CD14-positive monocyte (primary cell): ENCODE results near the gene EXOC2. TPM values are rescaled to one million over a fixed set of nuclear protein-coding genes. Genes with fewer than 3 reads are reported as not detected.
"Not testable (repeated sequence)": the region's sequence is repeated elsewhere in the genome, so short reads cannot be mapped to it uniquely, and the experiment has no call there.

Source experiments
- DNase-seq, 3 donors: peaks; one replicate each; pipeline ENCODE4 v3.0.0-alpha.2; 2011 to 2022
- H2AFZ ChIP-seq: 2 replicates; pipeline ENCODE4 v1.6.0; 2012; ENCODE audit warnings: mild to moderate bottlenecking, low read depth, low read length, inconsistent platforms; ENCODE audit not compliant: insufficient read depth, poor library complexity, severe bottlenecking
- H3K27ac ChIP-seq, 2 donors: 1 replicate in 1 of 2; 2 replicates in 1 of 2; pipeline ENCODE4 v1.5.1; 2012 to 2013; ENCODE audit warnings: low read length in 2 of 2, control low read depth in 1 of 2, inconsistent platforms in 1 of 2, low read depth in 1 of 2, mild to moderate bottlenecking in 1 of 2
- H3K27me3 ChIP-seq, 2 donors: one replicate each; pipeline versions ENCODE4 v1.6.0 to v1.6.1; 2011 to 2013; ENCODE audit warnings: low read length in 2 of 2; ENCODE audit not compliant: control insufficient read depth in 2 of 2, insufficient read depth in 2 of 2
- H3K36me3 ChIP-seq, 2 donors: replicated peaks in 1 of 2; 1 replicate in 1 of 2; 2 replicates in 1 of 2; pipeline versions ENCODE4 v1.5.1 to v1.6.1; 2012 to 2013; ENCODE audit warnings: low read length in 2 of 2, control low read depth in 1 of 2, inconsistent platforms in 1 of 2, mild to moderate bottlenecking in 1 of 2; ENCODE audit not compliant: insufficient read depth in 2 of 2, control insufficient read depth in 1 of 2
- H3K4me1 ChIP-seq, 2 donors: 1 replicate in 1 of 2; 2 replicates in 1 of 2; pipeline versions ENCODE4 v1.5.1 to v1.6.1; 2012 to 2013; ENCODE audit warnings: low read length in 2 of 2, control low read depth in 1 of 2, inconsistent platforms in 1 of 2, mild to moderate bottlenecking in 1 of 2, moderate library complexity in 1 of 2; ENCODE audit not compliant: insufficient read depth in 2 of 2, control insufficient read depth in 1 of 2
- H3K4me2 ChIP-seq: replicated peaks from 2 replicates; pipeline ENCODE3; 2012; ENCODE audit warnings: low read length, moderate library complexity, mild to moderate bottlenecking; ENCODE audit not compliant: poor library complexity, severe bottlenecking; ENCODE audit errors: extremely low read depth
- H3K4me3 ChIP-seq, 3 experiments: fragments of 200-600 bp in 1 of 3; sonication (generic) in 1 of 3; replicated peaks in 1 of 3; 1 replicate in 2 of 3; 2 replicates in 1 of 3; pipeline ENCODE4 v1.5.1; 2011 to 2013; ENCODE audit warnings: low read length in 3 of 3, mild to moderate bottlenecking in 3 of 3, control low read depth in 2 of 3, low read depth in 2 of 3, inconsistent platforms in 1 of 3, moderate library complexity in 1 of 3
- H3K79me2 ChIP-seq: 2 replicates; pipeline ENCODE4 v1.6.0; 2012; ENCODE audit warnings: mild to moderate bottlenecking, control low read depth, inconsistent platforms, low read length, moderate library complexity; ENCODE audit not compliant: insufficient read depth
- H3K9ac ChIP-seq: 2 replicates; pipeline ENCODE4 v1.6.0; 2017; ENCODE audit warnings: low read length, mild to moderate bottlenecking; ENCODE audit not compliant: insufficient read depth, poor library complexity, severe bottlenecking
- H3K9me3 ChIP-seq, 2 donors: replicated peaks in 1 of 2; 1 replicate in 1 of 2; 2 replicates in 1 of 2; pipeline versions ENCODE4 v1.5.1 to v1.6.1; 2012 to 2013; ENCODE audit warnings: low read length in 2 of 2, control low read depth in 1 of 2; ENCODE audit not compliant: control insufficient read depth in 1 of 2, insufficient read depth in 1 of 2
- H4K20me1 ChIP-seq: 2 replicates; pipeline ENCODE4 v1.6.0; 2012; ENCODE audit warnings: mild to moderate bottlenecking, low read length, control low read depth, moderate library complexity; ENCODE audit not compliant: insufficient read depth
- H3K27ac Mint-ChIP-seq, 7 donors: one replicate each; pipeline ENCODE4 v1.8.0; 2020; ENCODE audit warnings: mild to moderate bottlenecking in 7 of 7, mixed read lengths in 7 of 7, moderate library complexity in 6 of 7, inconsistent platforms in 2 of 7
- H3K27me3 Mint-ChIP-seq, 3 donors: one replicate each; pipeline ENCODE4 v1.8.0; 2021 to 2022; ENCODE audit warnings: low read depth in 3 of 3, mild to moderate bottlenecking in 3 of 3, mixed read lengths in 3 of 3, moderate library complexity in 3 of 3, inconsistent platforms in 1 of 3
- H3K36me3 Mint-ChIP-seq, 2 donors: one replicate each; pipeline ENCODE4 v1.8.0; 2020; ENCODE audit warnings: mixed read lengths in 2 of 2, inconsistent platforms in 1 of 2, mild to moderate bottlenecking in 1 of 2
- H3K4me1 Mint-ChIP-seq: one replicate; pipeline ENCODE4 v1.8.0; 2020; ENCODE audit warnings: mild to moderate bottlenecking, mixed read lengths
- H3K4me3 Mint-ChIP-seq, 2 donors: one replicate each; pipeline ENCODE4 v1.8.0; 2020; ENCODE audit warnings: mild to moderate bottlenecking in 2 of 2, mixed read lengths in 2 of 2, moderate library complexity in 1 of 2
- H3K9me3 Mint-ChIP-seq, 7 donors: one replicate each; pipeline ENCODE4 v1.8.0; 2020 to 2022; ENCODE audit warnings: mixed read lengths in 7 of 7, mild to moderate bottlenecking in 6 of 7, moderate library complexity in 6 of 7, inconsistent platforms in 2 of 7
- CTCF ChIP-seq: fragments of 200-600 bp; IDR thresholded peaks from one replicate; pipeline ENCODE4 v1.8.0; 2022; ENCODE audit warnings: antibody characterized with exemption, mild to moderate bottlenecking
- WGBS: methylation state at CpG from one replicate; pipeline ENCODE4 v1.1.5; 2013; ENCODE audit warnings: missing lambda C conversion rate; ENCODE audit not compliant: insufficient coverage; 5-methylcytosine and 5-hydroxymethylcytosine counted together
- intact Hi-C, 2 donors: fragments of 100-400 bp; cut with micrococcal nuclease; formaldehyde crosslinking; loops; one replicate each; pipeline versions ENCODE4 v1.15.0 to v1.15.1; 2023
- polyA plus RNA-seq, 3 donors: library from polyadenylated mRNA; depleted of rRNA in 1 of 3; unstranded in 2 of 3; stranded (reverse) in 1 of 3; fragments of 300-500 nt in 2 of 3; fragments of >200 nt in 1 of 3; fragmentation: Illumina TruSeq in 2 of 3; gene quantifications; 1 replicate in 2 of 3; 2 replicates in 1 of 3; pipeline ENCODE4 v1.2.3, GENCODE V29; 2012 to 2021

EXOC2 gene
- polyA plus RNA-seq, 3 donors = 7.5 to 15.5 (median 12.0) TPM

DNA sequence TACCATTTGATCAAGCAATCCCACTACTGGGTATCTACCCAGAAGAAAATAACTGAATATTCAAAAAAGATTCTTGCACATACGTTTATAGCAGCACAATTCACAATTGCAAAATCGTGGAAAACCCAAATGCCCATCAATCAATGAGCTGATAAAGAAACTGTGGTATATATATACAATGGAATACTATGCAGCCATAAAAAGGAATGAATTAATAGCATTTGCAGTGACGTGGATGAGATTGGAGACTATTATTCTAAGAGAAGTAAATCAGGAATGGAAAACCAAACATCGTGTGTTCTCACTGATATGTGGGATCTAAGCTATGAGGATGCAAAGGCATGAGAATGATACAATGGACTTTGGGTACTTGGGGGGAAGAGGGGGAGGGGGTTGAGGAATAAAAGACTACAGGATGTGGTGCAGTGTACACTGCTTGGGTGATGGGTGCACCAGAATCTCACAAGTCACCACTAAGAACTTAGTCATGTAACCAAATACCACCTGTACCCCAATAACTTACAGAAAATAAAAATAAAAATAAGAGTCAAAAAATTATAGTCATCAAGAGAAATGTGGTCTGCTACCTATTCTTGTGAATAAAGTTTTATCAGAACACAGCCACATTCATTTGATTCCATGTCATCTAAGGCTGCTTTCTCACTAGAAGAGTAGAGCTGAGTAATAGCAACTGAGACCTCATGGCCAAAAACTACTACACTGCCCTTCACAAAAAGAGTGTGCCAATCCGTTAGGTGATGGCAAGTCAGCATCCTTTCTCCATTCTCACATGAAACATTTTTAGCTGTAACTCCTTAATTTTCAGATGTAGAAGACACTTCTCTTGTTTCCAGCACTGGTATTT, 27.3 kb downstream of the EXOC2 start:
- H3K9ac ChIP-seq = no peak overlapping the region
- Mint-ChIP-seq H3K27ac (no peak overlapping the region), H3K4me3 (no peak overlapping the region), H3K4me1 (peaks cover 8% of the 10 kb centered on the region), H3K27me3 (no peaks in the 10 kb centered on the region), H3K36me3 (peaks cover 3 to 4% of the 10 kb centered on the region in 2 donors), H3K9me3 (peaks cover 0 to 11% (median 0%) of the 10 kb centered on the region in 7 donors)
- no peaks in the 10 kb centered on the region for H3K27me3 ChIP-seq
- DNase-seq = no peak
- TF ChIP-seq CTCF = no peak
- H3K79me2 ChIP-seq = peaks cover 8% of the 10 kb centered on the region
- H3K9me3 ChIP-seq = no peaks in the 10 kb centered on the region
- no peak overlapping the region for H3K4me3 ChIP-seq
- H3K36me3 ChIP-seq = no peaks in the 10 kb centered on the region
- WGBS = 91% methylated on average over 3 of the region's 5 CpGs
- intact Hi-C loops = no loop called here
- no peak overlapping the region for H2AFZ ChIP-seq
- no peaks in the 10 kb centered on the region for H3K4me1 ChIP-seq
- H4K20me1 ChIP-seq = peaks cover 31% of the 10 kb centered on the region
- no peak overlapping the region for H3K27ac ChIP-seq
- H3K4me2 ChIP-seq = no peak overlapping the region

GRCh38 chr6:663788-664187, 29.2 kb downstream of the EXOC2 start:
- H3K27me3 ChIP-seq, H2AFZ ChIP-seq, H3K4me3 Mint-ChIP-seq, H3K9ac ChIP-seq, H3K27me3 Mint-ChIP-seq, H3K4me2 ChIP-seq, H3K36me3 Mint-ChIP-seq, H3K27ac ChIP-seq, H3K4me3 ChIP-seq, H3K9me3 ChIP-seq, H3K4me1 ChIP-seq, DNase-seq, intact Hi-C loops, H3K36me3 ChIP-seq: not testable (repeated sequence)
- H3K27ac Mint-ChIP-seq = peak overlapping the region in 1 of 7 donors; percentile 10
- H3K4me1 Mint-ChIP-seq = peaks cover 11% of the 10 kb centered on the region
- Histone ChIP-seq H4K20me1 (peaks cover 34% of the 10 kb centered on the region), H3K79me2 (peaks cover 12% of the 10 kb centered on the region)
- peaks cover 0 to 11% (median 0%) of the 10 kb centered on the region in 7 donors for H3K9me3 Mint-ChIP-seq
- no CpG with 5 or more reads among the region's 4 CpGs for WGBS
